Osteocyte (in vitro differentiated cells): ENCODE measurements around the gene PCCA. TPM values are rescaled to one million over a fixed set of nuclear protein-coding genes. Genes with fewer than 3 reads are reported as not detected.

Experiments used
- DNase-seq: peaks from one replicate; pipeline ENCODE4 v3.0.0; 2021; ENCODE audit warnings: mixed read lengths; ENCODE audit not compliant: unreplicated experiment; ENCODE audit errors: extremely low spot score
- H3K27ac Mint-ChIP-seq: one replicate; pipeline ENCODE4 v1.8.0; 2021; ENCODE audit warnings: mild to moderate bottlenecking, mixed read lengths; ENCODE audit not compliant: unreplicated experiment
- H3K27me3 Mint-ChIP-seq: one replicate; pipeline ENCODE4 v1.8.0; 2021; ENCODE audit warnings: mixed read lengths; ENCODE audit not compliant: unreplicated experiment
- H3K36me3 Mint-ChIP-seq: one replicate; pipeline ENCODE4 v1.8.0; 2021; ENCODE audit warnings: mixed read lengths; ENCODE audit not compliant: unreplicated experiment
- H3K4me1 Mint-ChIP-seq: one replicate; pipeline ENCODE4 v1.8.0; 2021; ENCODE audit warnings: mixed read lengths; ENCODE audit not compliant: unreplicated experiment
- H3K4me3 Mint-ChIP-seq: one replicate; pipeline ENCODE4 v1.8.0; 2021; ENCODE audit warnings: mild to moderate bottlenecking, moderate library complexity, mixed read lengths; ENCODE audit not compliant: unreplicated experiment
- H3K9me3 Mint-ChIP-seq: one replicate; pipeline ENCODE4 v1.8.0; 2021; ENCODE audit warnings: mixed read lengths; ENCODE audit not compliant: unreplicated experiment
- total RNA-seq: library from RNA; stranded (reverse); gene quantifications from 2 replicates; pipeline ENCODE4 v1.2.1, GENCODE V29; 2021
- TF ChIP-seq, protein P1 (sequence below): fragments of 200-600 bp; sonication (generic); IDR thresholded peaks from 2 replicates; pipeline ENCODE4 v1.5.0; 2021; ENCODE audit warnings: antibody characterized with exemption, mild to moderate bottlenecking, moderate library complexity

The PCCA gene
- total RNA-seq, 1 donor from 2014 or later = 33.7 TPM

DNA sequence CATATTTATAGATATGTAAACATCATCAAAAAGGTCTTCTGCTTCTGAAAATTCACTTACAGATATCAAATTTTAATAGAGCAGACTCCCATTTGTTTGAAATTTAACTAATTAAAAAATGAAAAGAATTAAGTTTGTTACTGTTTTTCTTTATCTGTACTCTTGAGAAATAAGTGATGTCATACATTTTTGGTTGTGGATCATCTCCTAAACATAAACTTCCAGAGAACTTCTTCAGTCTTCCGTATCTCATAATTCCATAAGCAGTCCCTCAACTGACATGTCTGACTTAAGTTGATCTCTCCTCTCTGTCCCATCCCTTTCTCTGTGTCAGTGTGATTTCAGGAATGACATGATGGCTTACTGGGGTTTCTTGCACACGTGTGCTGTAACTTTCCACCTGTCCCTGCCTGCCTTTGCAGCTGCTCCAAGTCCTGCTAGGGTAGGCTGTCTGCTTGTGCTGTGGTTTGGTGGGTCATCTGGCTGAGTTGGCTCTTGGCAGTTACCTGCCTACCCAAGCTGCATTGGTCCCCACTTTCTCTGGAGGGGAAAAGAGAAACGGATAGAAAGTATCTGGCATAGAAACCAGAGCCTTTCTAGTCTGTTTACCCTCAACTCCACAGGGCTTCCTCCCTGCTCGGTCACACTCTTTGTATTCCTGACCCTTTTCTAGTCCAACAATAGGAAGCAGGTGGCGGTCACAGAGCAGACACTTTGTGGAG, 372.6 kb downstream of the PCCA start:
- DNase-seq = no peak
- TF ChIP-seq, protein P1, sequence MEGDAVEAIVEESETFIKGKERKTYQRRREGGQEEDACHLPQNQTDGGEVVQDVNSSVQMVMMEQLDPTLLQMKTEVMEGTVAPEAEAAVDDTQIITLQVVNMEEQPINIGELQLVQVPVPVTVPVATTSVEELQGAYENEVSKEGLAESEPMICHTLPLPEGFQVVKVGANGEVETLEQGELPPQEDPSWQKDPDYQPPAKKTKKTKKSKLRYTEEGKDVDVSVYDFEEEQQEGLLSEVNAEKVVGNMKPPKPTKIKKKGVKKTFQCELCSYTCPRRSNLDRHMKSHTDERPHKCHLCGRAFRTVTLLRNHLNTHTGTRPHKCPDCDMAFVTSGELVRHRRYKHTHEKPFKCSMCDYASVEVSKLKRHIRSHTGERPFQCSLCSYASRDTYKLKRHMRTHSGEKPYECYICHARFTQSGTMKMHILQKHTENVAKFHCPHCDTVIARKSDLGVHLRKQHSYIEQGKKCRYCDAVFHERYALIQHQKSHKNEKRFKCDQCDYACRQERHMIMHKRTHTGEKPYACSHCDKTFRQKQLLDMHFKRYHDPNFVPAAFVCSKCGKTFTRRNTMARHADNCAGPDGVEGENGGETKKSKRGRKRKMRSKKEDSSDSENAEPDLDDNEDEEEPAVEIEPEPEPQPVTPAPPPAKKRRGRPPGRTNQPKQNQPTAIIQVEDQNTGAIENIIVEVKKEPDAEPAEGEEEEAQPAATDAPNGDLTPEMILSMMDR = no peak
- Mint-ChIP-seq H3K4me3 (no peak overlapping the region), H3K4me1 (no peaks in the 10 kb centered on the region), H3K27me3 (no peaks in the 10 kb centered on the region), H3K36me3 (peaks cover 7% of the 10 kb centered on the region), H3K27ac (no peak overlapping the region), H3K9me3 (no peaks in the 10 kb centered on the region)

DNA sequence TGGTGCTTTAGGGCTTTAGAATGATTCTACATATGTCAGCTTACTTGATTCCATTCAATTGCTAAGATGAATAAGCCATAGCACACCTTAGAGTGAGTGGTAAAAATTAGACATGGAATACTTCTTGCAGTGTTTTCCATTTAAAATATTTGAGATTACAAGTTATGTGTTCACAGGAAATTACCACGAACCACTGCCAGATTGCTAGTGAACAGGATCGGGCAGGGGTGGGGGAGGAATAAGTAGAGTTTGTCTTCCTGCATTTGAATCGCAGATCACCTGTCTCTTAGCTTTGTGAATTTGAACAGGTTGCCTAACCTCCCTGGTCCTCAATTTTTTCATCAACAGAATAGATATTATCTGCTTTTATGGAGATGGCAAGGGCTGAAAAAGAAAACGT, 375.1 kb downstream of the PCCA start:
- Mint-ChIP-seq H3K36me3 (peaks cover 6% of the 10 kb centered on the region), H3K27ac (no peak overlapping the region), H3K4me1 (no peaks in the 10 kb centered on the region), H3K27me3 (no peaks in the 10 kb centered on the region), H3K4me3 (no peak overlapping the region), H3K9me3 (no peaks in the 10 kb centered on the region)
- DNase-seq = no peak
- TF ChIP-seq, protein P1 = no peak

DNA sequence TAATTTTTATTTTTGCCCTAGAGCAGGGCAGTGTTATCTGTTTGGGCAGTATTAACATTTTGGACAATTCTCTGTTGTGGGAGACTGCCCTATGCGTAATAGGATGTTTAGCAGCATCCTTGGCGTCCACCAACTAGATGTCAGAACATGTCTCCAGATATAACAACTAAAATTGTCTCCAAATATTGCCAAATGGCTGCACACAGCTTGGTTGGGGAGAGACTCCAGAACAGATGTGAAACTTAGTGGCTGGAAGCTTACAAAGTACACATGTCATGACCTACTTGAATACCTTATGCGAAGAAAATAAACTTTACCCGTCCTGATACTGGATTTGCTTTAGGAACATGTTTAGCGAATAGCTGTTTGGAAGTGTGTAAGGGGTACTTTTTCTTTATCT, 376.7 kb downstream of the PCCA start:
- Mint-ChIP-seq H3K27ac (no peak overlapping the region), H3K4me1 (no peaks in the 10 kb centered on the region), H3K9me3 (no peaks in the 10 kb centered on the region), H3K4me3 (no peak overlapping the region), H3K36me3 (peaks cover 9% of the 10 kb centered on the region), H3K27me3 (no peaks in the 10 kb centered on the region)
- DNase-seq = no peak
- TF ChIP-seq, protein P1 = no peak

DNA sequence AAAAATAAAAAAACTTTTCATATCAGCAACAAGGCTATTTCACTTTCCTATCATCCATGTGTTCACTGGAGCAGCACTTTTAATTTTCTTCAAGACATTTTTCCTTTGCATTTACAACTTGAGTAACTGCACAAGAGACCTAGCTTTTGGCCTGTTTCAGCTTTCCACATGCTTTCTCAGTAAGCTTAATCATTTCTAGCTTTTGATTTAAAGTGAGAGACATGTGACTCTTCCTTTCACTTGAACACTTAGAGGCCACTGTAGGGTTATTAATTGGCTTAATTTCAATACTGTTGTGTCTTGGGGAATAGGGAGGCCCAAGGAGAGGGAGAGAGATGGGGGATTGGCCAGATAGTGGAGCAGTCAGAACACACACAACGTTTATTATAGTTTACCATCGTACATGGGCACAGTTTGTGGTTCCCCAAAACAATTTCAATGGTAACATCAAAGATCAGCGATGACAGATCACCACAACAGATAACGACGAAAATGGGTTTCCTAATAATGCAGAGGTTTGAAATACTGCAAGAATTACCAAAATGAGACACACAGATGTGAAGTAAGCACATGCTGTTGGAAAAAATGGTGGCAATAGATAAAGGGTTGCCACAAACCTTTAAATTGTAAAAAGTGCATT, 382.1 kb downstream of the PCCA start:
- Mint-ChIP-seq H3K4me3 (no peak overlapping the region), H3K36me3 (peaks cover 7% of the 10 kb centered on the region), H3K9me3 (no peaks in the 10 kb centered on the region), H3K4me1 (peaks cover 2% of the 10 kb centered on the region), H3K27me3 (no peaks in the 10 kb centered on the region), H3K27ac (no peak overlapping the region)
- TF ChIP-seq, protein P1 = no peak
- no peak for DNase-seq

DNA sequence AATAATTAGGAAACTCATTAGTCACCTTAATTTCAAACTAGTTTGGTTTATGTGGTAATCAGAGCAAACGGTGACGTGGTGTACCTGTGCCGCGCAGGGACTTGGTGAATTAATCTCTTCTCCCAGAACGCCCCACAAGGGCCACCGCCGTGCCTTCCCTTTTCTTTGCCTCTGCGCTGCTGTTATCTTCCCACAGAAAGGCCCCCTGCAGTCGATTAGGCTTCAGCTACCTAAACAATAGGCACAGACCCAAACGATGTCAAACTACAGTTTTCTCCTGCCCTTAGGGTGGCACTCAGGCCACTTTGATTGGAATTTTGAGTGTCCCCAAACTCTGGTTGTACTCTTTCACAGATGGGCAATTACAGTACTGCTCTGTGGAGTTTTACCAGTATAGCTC, 384.2 kb downstream of the PCCA start:
- Mint-ChIP-seq H3K4me1 (peaks cover 2% of the 10 kb centered on the region), H3K27ac (no peak overlapping the region), H3K4me3 (no peak overlapping the region), H3K9me3 (no peaks in the 10 kb centered on the region), H3K36me3 (peaks cover 7% of the 10 kb centered on the region), H3K27me3 (no peaks in the 10 kb centered on the region)
- no peak for DNase-seq
- TF ChIP-seq, protein P1 = no peak
